KMS-11 (cell line): Measurements from ENCODE around the gene BMPER.

Experiments used
- H2AFZ ChIP-seq: fragments of 200-600 bp; sonication (generic); 2 replicates; pipeline ENCODE4 v1.6.1; 2016; ENCODE audit warnings: antibody characterized with exemption, mixed run types, low read depth
- H3K27ac ChIP-seq: fragments of 200-600 bp; sonication (generic); 2 replicates; pipeline ENCODE4 v1.6.1; 2016; ENCODE audit warnings: mild to moderate bottlenecking, mixed run types
- H3K27me3 ChIP-seq: fragments of 200-600 bp; sonication (generic); 2 replicates; pipeline ENCODE4 v1.6.1; 2017; ENCODE audit warnings: mild to moderate bottlenecking, low read depth, mixed run types, moderate library complexity; ENCODE audit not compliant: insufficient read depth
- H3K36me3 ChIP-seq: fragments of 200-600 bp; sonication (generic); 2 replicates; pipeline ENCODE4 v1.6.1; 2017; ENCODE audit warnings: mild to moderate bottlenecking, mixed run types; ENCODE audit not compliant: insufficient read depth
- H3K4me1 ChIP-seq: fragments of 200-600 bp; sonication (generic); 2 replicates; pipeline ENCODE4 v1.6.1; 2016; ENCODE audit warnings: mild to moderate bottlenecking, low read depth, mixed run types; ENCODE audit not compliant: poor library complexity, severe bottlenecking
- H3K4me2 ChIP-seq: fragments of 200-600 bp; sonication (generic); 2 replicates; pipeline ENCODE4 v1.7.0; 2016; ENCODE audit warnings: mild to moderate bottlenecking, mixed run types
- H3K4me3 ChIP-seq: fragments of 200-600 bp; sonication (generic); IDR thresholded peaks from 2 replicates; pipeline ENCODE4 v1.6.1; 2017; ENCODE audit warnings: low read depth, low read length, mixed read lengths; ENCODE audit not compliant: insufficient read depth
- H3K79me2 ChIP-seq: fragments of 200-600 bp; sonication (generic); 2 replicates; pipeline ENCODE4 v1.6.1; 2016; ENCODE audit warnings: low read depth, mixed run types; ENCODE audit not compliant: insufficient read depth
- H3K9ac ChIP-seq: fragments of 200-600 bp; sonication (generic); 2 replicates; pipeline ENCODE4 v1.6.1; 2016; ENCODE audit warnings: mild to moderate bottlenecking, mixed run types
- H4K20me1 ChIP-seq: fragments of 200-600 bp; sonication (generic); 2 replicates; pipeline ENCODE4 v1.6.1; 2016; ENCODE audit warnings: mild to moderate bottlenecking, mixed run types; ENCODE audit not compliant: insufficient read depth
- TF ChIP-seq, protein P1 (sequence below): fragments of 200-600 bp; sonication (generic); conservative IDR thresholded peaks from 2 replicates; pipeline ENCODE4 v1.6.1; 2017; ENCODE audit warnings: low read depth, mild to moderate bottlenecking, antibody characterized with exemption, low read length, moderate library complexity, mixed read lengths

BMPER gene

DNA sequence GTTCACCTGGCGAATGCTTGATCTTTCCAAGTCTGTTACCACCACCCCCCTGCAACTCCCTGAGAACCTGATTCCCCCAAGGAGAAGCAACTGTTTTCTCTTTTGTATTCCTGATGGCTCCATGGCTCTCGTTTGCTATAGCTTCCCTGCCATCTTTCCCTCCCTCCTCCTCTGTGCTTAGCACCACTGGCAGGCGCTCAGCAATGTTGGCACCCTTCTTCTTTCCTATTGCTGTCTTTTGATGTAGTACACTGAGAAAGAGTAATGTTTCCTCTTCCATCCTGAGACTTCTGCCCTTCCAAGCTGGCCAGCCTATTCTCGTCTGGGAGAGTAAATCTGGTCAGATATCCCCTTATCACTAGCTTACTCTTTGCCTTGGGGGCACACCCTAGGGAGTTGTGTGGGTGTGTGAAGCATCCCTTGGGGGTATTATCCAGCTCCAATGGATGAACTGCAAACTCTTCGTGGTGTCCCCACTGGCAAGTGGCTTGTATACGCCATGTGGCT lies 74.0 kb downstream of the BMPER start:
- Histone ChIP-seq H3K27me3 (no peaks in the 10 kb centered on the region), H3K27ac (no peak overlapping the region), H3K9ac (no peak overlapping the region), H4K20me1 (no peaks in the 10 kb centered on the region), H3K4me1 (no peaks in the 10 kb centered on the region), H2AFZ (no peak overlapping the region), H3K4me2 (no peak overlapping the region), H3K36me3 (no peaks in the 10 kb centered on the region), H3K79me2 (no peaks in the 10 kb centered on the region), H3K4me3 (no peak overlapping the region)
- TF ChIP-seq, protein P1, sequence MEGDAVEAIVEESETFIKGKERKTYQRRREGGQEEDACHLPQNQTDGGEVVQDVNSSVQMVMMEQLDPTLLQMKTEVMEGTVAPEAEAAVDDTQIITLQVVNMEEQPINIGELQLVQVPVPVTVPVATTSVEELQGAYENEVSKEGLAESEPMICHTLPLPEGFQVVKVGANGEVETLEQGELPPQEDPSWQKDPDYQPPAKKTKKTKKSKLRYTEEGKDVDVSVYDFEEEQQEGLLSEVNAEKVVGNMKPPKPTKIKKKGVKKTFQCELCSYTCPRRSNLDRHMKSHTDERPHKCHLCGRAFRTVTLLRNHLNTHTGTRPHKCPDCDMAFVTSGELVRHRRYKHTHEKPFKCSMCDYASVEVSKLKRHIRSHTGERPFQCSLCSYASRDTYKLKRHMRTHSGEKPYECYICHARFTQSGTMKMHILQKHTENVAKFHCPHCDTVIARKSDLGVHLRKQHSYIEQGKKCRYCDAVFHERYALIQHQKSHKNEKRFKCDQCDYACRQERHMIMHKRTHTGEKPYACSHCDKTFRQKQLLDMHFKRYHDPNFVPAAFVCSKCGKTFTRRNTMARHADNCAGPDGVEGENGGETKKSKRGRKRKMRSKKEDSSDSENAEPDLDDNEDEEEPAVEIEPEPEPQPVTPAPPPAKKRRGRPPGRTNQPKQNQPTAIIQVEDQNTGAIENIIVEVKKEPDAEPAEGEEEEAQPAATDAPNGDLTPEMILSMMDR, result no peak

DNA sequence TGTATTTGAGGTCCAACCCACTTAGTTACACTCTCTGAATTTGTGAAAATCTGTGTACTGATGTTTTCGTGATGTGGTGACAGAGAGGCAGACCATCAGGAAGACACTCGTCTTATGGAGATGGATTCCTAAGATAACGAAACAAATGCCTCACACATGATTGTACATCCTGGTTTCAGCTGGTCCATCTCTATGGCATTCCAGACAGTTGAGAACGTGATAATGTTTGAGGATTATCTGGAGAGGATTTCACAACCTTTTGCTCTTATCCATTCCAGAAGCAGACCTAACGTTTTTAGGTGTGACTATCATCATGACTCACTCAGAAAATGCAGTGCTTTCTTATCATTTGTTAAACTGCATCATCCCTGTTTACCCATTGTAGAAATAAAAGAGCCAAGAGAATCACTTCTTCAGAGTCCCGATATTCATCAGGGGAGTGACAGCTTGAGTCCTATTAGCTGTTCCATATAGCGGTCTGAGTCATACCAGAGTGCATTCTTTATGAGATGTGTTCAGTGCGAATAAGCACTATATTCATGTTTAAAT lies 74.5 kb downstream of the BMPER start:
- TF ChIP-seq, protein P1, result no peak
- no peaks in the 10 kb centered on the region for H3K4me1 ChIP-seq
- H3K36me3 ChIP-seq, result no peaks in the 10 kb centered on the region
- no peak overlapping the region for H2AFZ ChIP-seq
- no peak overlapping the region for H3K9ac ChIP-seq
- H3K79me2 ChIP-seq, result no peaks in the 10 kb centered on the region
- H3K27me3 ChIP-seq, result no peaks in the 10 kb centered on the region
- H3K4me3 ChIP-seq, result no peak overlapping the region
- H3K27ac ChIP-seq, result no peak overlapping the region
- H4K20me1 ChIP-seq, result no peaks in the 10 kb centered on the region
- no peak overlapping the region for H3K4me2 ChIP-seq

DNA sequence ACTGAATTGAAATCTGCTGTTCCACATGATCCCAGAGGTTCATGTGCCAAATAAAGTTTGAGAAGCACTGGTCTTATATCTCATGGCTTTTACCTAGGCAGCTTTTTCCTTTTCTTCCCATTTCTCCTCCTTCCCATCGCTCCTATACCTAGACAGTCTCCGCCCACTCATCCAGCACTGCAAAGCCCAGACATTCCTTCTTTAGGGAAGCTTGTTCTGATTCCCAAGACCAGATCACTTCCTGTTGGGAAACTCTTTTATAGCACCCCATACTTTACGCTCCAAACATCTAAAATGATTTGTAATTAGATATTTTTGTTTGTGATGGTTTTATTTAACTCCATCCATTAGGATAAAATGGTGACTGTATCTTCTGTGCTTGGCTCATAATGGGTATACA lies 75.9 kb downstream of the BMPER start:
- H3K27me3 ChIP-seq, result no peaks in the 10 kb centered on the region
- no peak overlapping the region for H3K4me2 ChIP-seq
- no peak overlapping the region for H3K27ac ChIP-seq
- TF ChIP-seq, protein P1, result no peak
- no peaks in the 10 kb centered on the region for H3K4me1 ChIP-seq
- H3K9ac ChIP-seq, result no peak overlapping the region
- no peak overlapping the region for H3K4me3 ChIP-seq
- H2AFZ ChIP-seq, result no peak overlapping the region
- no peaks in the 10 kb centered on the region for H3K79me2 ChIP-seq
- no peaks in the 10 kb centered on the region for H4K20me1 ChIP-seq
- no peaks in the 10 kb centered on the region for H3K36me3 ChIP-seq

DNA sequence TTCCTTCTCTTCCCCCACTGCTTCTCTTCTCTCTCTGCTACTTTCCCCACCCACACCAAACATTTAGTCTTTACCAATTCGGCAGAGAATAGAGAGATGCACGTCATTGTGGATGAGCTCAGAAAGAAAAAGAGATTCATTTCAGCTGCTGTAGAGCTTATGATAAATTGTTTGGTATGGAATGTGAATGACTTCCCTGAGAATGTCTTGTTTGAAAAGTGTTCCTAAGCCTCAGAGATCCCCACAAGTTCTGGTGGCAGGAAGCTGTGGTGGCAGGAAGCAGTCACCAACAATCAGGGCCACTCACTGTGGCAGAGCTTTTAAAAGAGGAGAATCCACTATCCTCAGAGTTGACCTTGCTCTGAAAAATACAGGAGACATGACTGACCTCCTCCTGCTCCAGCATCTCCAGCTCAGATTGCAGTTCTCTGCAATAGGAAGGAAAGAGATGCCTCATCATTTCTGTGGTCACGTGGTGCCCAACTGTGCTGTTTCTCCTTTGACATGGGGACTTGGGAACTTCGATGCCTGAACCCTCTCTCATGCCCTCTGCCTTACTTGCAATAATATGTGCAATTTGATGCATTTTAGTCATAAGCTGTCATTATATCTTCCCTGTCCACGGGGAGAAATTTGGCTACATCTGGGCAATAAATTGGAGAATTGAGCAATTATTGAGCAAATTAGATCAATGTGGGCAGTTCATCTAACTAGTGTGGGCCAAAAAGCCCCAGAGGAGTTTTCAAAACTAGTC lies 76.5 kb downstream of the BMPER start:
- H4K20me1 ChIP-seq, result no peaks in the 10 kb centered on the region
- no peaks in the 10 kb centered on the region for H3K27me3 ChIP-seq
- H3K36me3 ChIP-seq, result no peaks in the 10 kb centered on the region
- no peak overlapping the region for H3K4me3 ChIP-seq
- H3K27ac ChIP-seq, result no peak overlapping the region
- H3K9ac ChIP-seq, result no peak overlapping the region
- TF ChIP-seq, protein P1, result no peak
- H3K4me2 ChIP-seq, result no peak overlapping the region
- no peaks in the 10 kb centered on the region for H3K4me1 ChIP-seq
- no peaks in the 10 kb centered on the region for H3K79me2 ChIP-seq
- H2AFZ ChIP-seq, result no peak overlapping the region
